HEK293 (cell line): ENCODE results near the gene ROCK1.
A peak's percentile ranks its signal among the peaks of the same experiment; 100 is the strongest.

ENCODE experiments used
- CTCF ChIA-PET: fragments of 350-600 bp; formaldehyde crosslinking; extraction: SDS; loops from one replicate; lab custom pipeline; 2021; ENCODE audit warnings: antibody characterized with exemption; lab: Yijun Ruan, JAX
- POLR2A ChIA-PET: fragments of 300-600 bp; formaldehyde crosslinking; extraction: SDS; loops from one replicate; lab custom pipeline; 2020; ENCODE audit warnings: antibody characterized with exemption, inconsistent platforms; lab: Yijun Ruan, JAX
- H3K27ac ChIP-seq: fragments of 200-500 bp; sonication (Bioruptor generic); 2 replicates; pipeline ENCODE4 v1.5.1; 2014; ENCODE audit warnings: low read depth, low read length, control low read depth, inconsistent platforms; ENCODE audit errors: extremely low read depth
- H3K36me3 ChIP-seq, 2 experiments: fragments of 200-500 bp in 1 of 2; sonication (Bioruptor generic) in 1 of 2; 1 replicate in 1 of 2; 2 replicates in 1 of 2; pipeline ENCODE4 v1.5.1; 2014 to 2017; ENCODE audit warnings: inconsistent platforms in 2 of 2, low read length in 2 of 2; ENCODE audit not compliant: control insufficient read depth in 2 of 2, insufficient read depth in 1 of 2
- H3K4me1 ChIP-seq: fragments of 200-500 bp; sonication (Bioruptor generic); 2 replicates; pipeline ENCODE4 v1.5.1; 2014; ENCODE audit warnings: mild to moderate bottlenecking, low read length, inconsistent platforms; ENCODE audit not compliant: control insufficient read depth, insufficient read depth
- H3K4me3 ChIP-seq: 2 replicates; pipeline ENCODE4 v1.5.1; 2011; ENCODE audit warnings: low read depth, mild to moderate bottlenecking, control low read depth, low read length, moderate library complexity
- H3K9me3 ChIP-seq: fragments of 200-500 bp; sonication (Bioruptor generic); 2 replicates; pipeline ENCODE4 v1.5.1; 2014; ENCODE audit warnings: low read depth, low read length, inconsistent platforms; ENCODE audit not compliant: control insufficient read depth, insufficient read depth
- AEBP2 ChIP-seq: fragments of 450-650 bp; formaldehyde crosslinking; IDR thresholded peaks from 2 replicates; pipeline ENCODE4 v1.5.1; 2016; ENCODE audit warnings: missing biosample characterization, missing genetic modification characterization, borderline replicate concordance
- ATF2 ChIP-seq: fragments of 450-650 bp; formaldehyde crosslinking; IDR thresholded peaks from 2 replicates; pipeline ENCODE4 v1.5.1; 2016; ENCODE audit warnings: missing biosample characterization, missing genetic modification characterization, low read depth
- EGR2 ChIP-seq: fragments of 450-650 bp; formaldehyde crosslinking; IDR thresholded peaks from 2 replicates; pipeline ENCODE4 v1.5.1; 2016; ENCODE audit warnings: low read depth, missing biosample characterization, missing genetic modification characterization
- GLI2 ChIP-seq: fragments of 450-650 bp; formaldehyde crosslinking; IDR thresholded peaks from 2 replicates; pipeline ENCODE4; 2017; ENCODE audit warnings: missing biosample characterization, missing genetic modification characterization, low read depth, borderline replicate concordance
- KLF10 ChIP-seq: fragments of 450-650 bp; IDR thresholded peaks from 2 replicates; pipeline ENCODE4 v1.5.1; 2018; ENCODE audit warnings: missing biosample characterization, mild to moderate bottlenecking, missing genetic modification characterization
- PRDM4 ChIP-seq: fragments of 450-650 bp; formaldehyde crosslinking; IDR thresholded peaks from 2 replicates; pipeline ENCODE4 v1.5.1; 2017; ENCODE audit warnings: missing biosample characterization, missing genetic modification characterization
- TRIM28 ChIP-seq: IDR thresholded peaks from 2 replicates; pipeline ENCODE4 v1.6.1; 2011; ENCODE audit warnings: low read length, control low read depth, borderline replicate concordance
- ZFHX2 ChIP-seq: fragments of 450-650 bp; formaldehyde crosslinking; conservative IDR thresholded peaks from 2 replicates; pipeline ENCODE4 v1.5.1; 2016; ENCODE audit warnings: missing biosample characterization, missing genetic modification characterization
- ZFP37 ChIP-seq: fragments of 450-650 bp; formaldehyde crosslinking; IDR thresholded peaks from 2 replicates; pipeline ENCODE4 v1.5.1; 2016; ENCODE audit warnings: missing biosample characterization, missing genetic modification characterization
- ZIC2 ChIP-seq: fragments of 450-650 bp; formaldehyde crosslinking; IDR thresholded peaks from 2 replicates; pipeline ENCODE4 v1.5.1; 2016; ENCODE audit warnings: missing biosample characterization, missing genetic modification characterization
- ZNF16 ChIP-seq: fragments of 450-650 bp; formaldehyde crosslinking; IDR thresholded peaks from 2 replicates; pipeline ENCODE4 v1.5.1; 2016; ENCODE audit warnings: low read depth, missing biosample characterization, missing genetic modification characterization
- ZNF19 ChIP-seq: fragments of 450-650 bp; formaldehyde crosslinking; IDR thresholded peaks from 2 replicates; pipeline ENCODE4; 2016; ENCODE audit warnings: missing biosample characterization, missing genetic modification characterization, low read depth
- ZNF274 ChIP-seq, 2 experiments: fragments of 200-500 bp in 1 of 2; fragments of 450-650 bp in 1 of 2; sonication (Bioruptor generic) in 1 of 2; formaldehyde crosslinking in 1 of 2; IDR thresholded peaks; 2 replicates each; pipeline versions ENCODE4 v1.5.1 to v1.6.1; 2014 to 2016; ENCODE audit warnings: borderline replicate concordance in 1 of 2, inconsistent platforms in 1 of 2, low read length in 1 of 2, missing biosample characterization in 1 of 2, missing genetic modification characterization in 1 of 2
- ZNF394 ChIP-seq: fragments of 450-650 bp; formaldehyde crosslinking; IDR thresholded peaks from 2 replicates; pipeline ENCODE4 v1.5.1; 2016; ENCODE audit warnings: missing biosample characterization, missing genetic modification characterization, mild to moderate bottlenecking, moderate library complexity, borderline replicate concordance
- ZNF777 ChIP-seq: fragments of 450-650 bp; formaldehyde crosslinking; IDR thresholded peaks from 2 replicates; pipeline ENCODE4 v1.5.1; 2017; ENCODE audit warnings: missing biosample characterization, missing genetic modification characterization, borderline replicate concordance
- ZNF837 ChIP-seq: fragments of 450-650 bp; formaldehyde crosslinking; IDR thresholded peaks from 2 replicates; pipeline ENCODE4 v1.5.1; 2016; ENCODE audit warnings: missing biosample characterization, missing genetic modification characterization
- ZSCAN30 ChIP-seq: fragments of 450-650 bp; IDR thresholded peaks from 2 replicates; pipeline ENCODE4 v1.5.1; 2018; ENCODE audit warnings: missing biosample characterization, mild to moderate bottlenecking, missing genetic modification characterization, moderate library complexity
- ZXDB ChIP-seq: fragments of 450-650 bp; formaldehyde crosslinking; IDR thresholded peaks from 2 replicates; pipeline ENCODE4 v1.5.1; 2016; ENCODE audit warnings: missing biosample characterization, missing genetic modification characterization

ROCK1 gene

GRCh38 chr18:21117409-21118131 is 6.0 kb upstream of the ROCK1 start:
- H3K4me3 ChIP-seq = no peak overlapping the region
- no peaks in the 10 kb centered on the region for H3K9me3 ChIP-seq
- TF ChIP-seq EGR2 (tag by site-specific recombination) (peak; percentile 44; the same call in 1 of the 2 replicates), AEBP2 (tag by site-specific recombination) (no peak), ZNF777 (tag by site-specific recombination) (no peak), ZFHX2 (peak; percentile 59), GLI2 (tag by site-specific recombination) (no peak)
- POLR2A ChIA-PET = no interaction called here
- CTCF ChIA-PET = interaction anchor here (1.1 to 1.4 kb wide), 2 partner anchors 62 to 74 kb away, joined by 4 to 9 read pairs; no protein-coding TSS in a partner anchor
- H3K4me1 ChIP-seq = no peaks in the 10 kb centered on the region
- H3K36me3 ChIP-seq = no peaks in the 10 kb centered on the region
- no peak overlapping the region for H3K27ac ChIP-seq

- Histone ChIP-seq H3K27ac (no peak overlapping the region), H3K9me3 (no peaks in the 10 kb centered on the region), H3K4me1 (no peaks in the 10 kb centered on the region), H3K4me3 (no peak overlapping the region), H3K36me3 (no peaks in the 10 kb centered on the region)
- TF ChIP-seq ATF2 (tag by site-specific recombination) (no peak), ZIC2 (tag by site-specific recombination) (peak; percentile 54)
- ChIA-PET CTCF (no interaction called here), POLR2A (no interaction called here)
These were observed 4.2 kb upstream of the ROCK1 start for GRCh38 chr18:21115519-21116411.

GRCh38 chr18:21112543-21113105 is 1.0 kb upstream of the ROCK1 start:
- Histone ChIP-seq H3K4me3 (peak overlapping the region; percentile 55), H3K9me3 (no peaks in the 10 kb centered on the region), H3K4me1 (peaks cover 8% of the 10 kb centered on the region), H3K27ac (no peak overlapping the region), H3K36me3 (no peaks in the 10 kb centered on the region)
- no peak for TF ChIP-seq ZSCAN30 (tag by site-specific recombination)
- 0 out of 2 replicates have a peak, but pooled peaks have one; percentile 2 for TF ChIP-seq KLF10
- ChIA-PET POLR2A (interaction anchor here (0.6 to 1.5 kb wide), 3 partner anchors 14 to 60 kb away, joined by 4 read pairs; no protein-coding TSS in a partner anchor), CTCF (interaction anchor here (0.7 to 1.8 kb wide), 4 partner anchors 22 to 148 kb away, joined by 3 to 4 read pairs (median 4); no protein-coding TSS in a partner anchor)

- peak overlapping the region; percentile 70 for H3K27ac ChIP-seq
- H3K4me3 ChIP-seq = peak overlapping the region; percentile 55
- H3K4me1 ChIP-seq = peaks cover 8% of the 10 kb centered on the region
- CTCF ChIA-PET = interaction anchor here (1.3 to 1.5 kb wide), 2 partner anchors 67 to 68 kb away, joined by 4 read pairs; no protein-coding TSS in a partner anchor
- POLR2A ChIA-PET = interaction anchor here (0.6 to 1.5 kb wide), 12 partner anchors 10 to 63 kb away, joined by 3 to 7 read pairs (median 4); no protein-coding TSS in a partner anchor
- no peaks in the 10 kb centered on the region for H3K9me3 ChIP-seq
- no peaks in the 10 kb centered on the region for H3K36me3 ChIP-seq
- TF ChIP-seq PRDM4 (no peak), TRIM28 (peak; percentile 59; the same call in 1 of the 2 replicates), ZNF274 (IDR thresholded peaks at IDR 0.05; ENCODE audit: low read length) (no peak), ZNF274 (tag by site-specific recombination; IDR thresholded peaks at IDR 0.05; ENCODE audit: borderline replicate concordance) (no peak), ZXDB (peak; percentile 44), ZNF19 (no peak), ZNF837 (tag by site-specific recombination) (no peak), ZNF16 (no peak), ZFP37 (tag by site-specific recombination) (peak; percentile 43; the same call in 1 of the 2 replicates), ZNF394 (tag by site-specific recombination) (peak; percentile 31; the same call in 1 of the 2 replicates)
These were observed 494 bp upstream of the ROCK1 start for GRCh38 chr18:21112140-21112473.
